SU-DHL-6 (cell line): ENCODE data around the gene SH3RF1.

Source experiments
- CTCF ChIP-seq: fragments of 200-600 bp; sonication (generic); IDR thresholded peaks from one replicate; pipeline ENCODE4 v1.5.1; 2017; ENCODE audit warnings: antibody characterized with exemption, mild to moderate bottlenecking, low read length, moderate library complexity; ENCODE audit not compliant: insufficient read depth, poor library complexity, severe bottlenecking
- EZH2phosphoT487 ChIP-seq: fragments of 200-600 bp; sonication (generic), shearing (Covaris generic); conservative IDR thresholded peaks from 2 replicates; pipeline ENCODE4 v1.6.1; 2018; ENCODE audit warnings: mild to moderate bottlenecking, antibody characterized with exemption, low read length, moderate library complexity, mixed read lengths

- no peak for TF ChIP-seq CTCF
- no peak for TF ChIP-seq EZH2phosphoT487
These were observed 203.8 kb downstream of the SH3RF1 start for GRCh38 chr4:169066934-169067333.
